ENCODE data around the gene ADAT3.

Gene ADAT3

GRCh38 chr19:1962674-1963073 lies 57.5 kb downstream of the ADAT3 start:
- DNase-seq, result no peak
